ENCODE results near the gene LRRC37A3.

- TF ChIP-seq CTCF (IDR thresholded peaks at IDR 0.05) (peak in 2 of 3 experiments; percentile 46 to 54), POLR2A (IDR thresholded peaks at IDR 0.05) (no peak)
Observed at GRCh38 chr17:64938925-64939474, 19.7 kb upstream of the LRRC37A3 start.

All from testis (tissue), 2 donors.